SK-N-MC (cell line): ENCODE measurements around the gene VSIG10L2.

Experiments used
- DNase-seq: peaks from one replicate; pipeline ENCODE4 v3.0.0-alpha.2; 2011; ENCODE audit warnings: low read depth, low spot score
- H3K27ac ChIP-seq: fragments of 200-600 bp; sonication (generic); 2 replicates; pipeline ENCODE4 v1.5.1; 2016; ENCODE audit warnings: mixed run types
- H3K36me3 ChIP-seq: fragments of 200-600 bp; sonication (generic); 2 replicates; pipeline ENCODE4 v1.6.1; 2017; ENCODE audit warnings: antibody characterized with exemption, low read length, mixed read lengths; ENCODE audit not compliant: insufficient read depth
- H3K4me3 ChIP-seq: fragments of 200-600 bp; sonication (generic); 2 replicates; pipeline ENCODE4 v1.5.1; 2016
- H3K9ac ChIP-seq: fragments of 200-600 bp; sonication (generic); 2 replicates; pipeline ENCODE4 v1.8.0; 2017; ENCODE audit warnings: mixed run types, mixed read lengths; ENCODE audit not compliant: insufficient read length
- H3K9me3 ChIP-seq: fragments of 200-600 bp; sonication (generic); 2 replicates; pipeline ENCODE4 v1.6.1; 2017; ENCODE audit warnings: low read depth, mild to moderate bottlenecking, antibody characterized with exemption, low read length, moderate library complexity, mixed read lengths
- EZH2 ChIP-seq: fragments of 200-600 bp; sonication (generic); IDR thresholded peaks from one replicate; pipeline ENCODE4 v1.6.1; 2017; ENCODE audit warnings: antibody characterized with exemption
- FOXP2 ChIP-seq: optimal IDR thresholded peaks from 2 replicates; pipeline ENCODE3; 2011; ENCODE audit warnings: mild to moderate bottlenecking, moderate library complexity; ENCODE audit not compliant: insufficient read depth; ENCODE audit errors: extremely low read length, control extremely low read depth
- POLR2AphosphoS5 ChIP-seq: IDR thresholded peaks from 2 replicates; pipeline ENCODE4 v1.6.1; 2012; ENCODE audit warnings: mild to moderate bottlenecking, low read depth, low read length, borderline replicate concordance

VSIG10L2 gene

GRCh38 chr11:125959511-125959910, 13.7 kb downstream of the VSIG10L2 start:
- Histone ChIP-seq H3K36me3 (peaks cover 30% of the 10 kb centered on the region), H3K4me3 (no peak overlapping the region), H3K9me3 (no peaks in the 10 kb centered on the region), H3K27ac (no peak overlapping the region), H3K9ac (no peak overlapping the region)
- TF ChIP-seq EZH2, result no peak
- TF ChIP-seq FOXP2, result no peak
- no peak for TF ChIP-seq POLR2AphosphoS5
- DNase-seq, result no peak

GRCh38 chr11:125959931-125960330, 14.1 kb downstream of the VSIG10L2 start:
- H3K9me3 ChIP-seq, result no peaks in the 10 kb centered on the region

GRCh38 chr11:125960771-125961170, 14.9 kb downstream of the VSIG10L2 start:
- H3K36me3 ChIP-seq, result peaks cover 30% of the 10 kb centered on the region
- TF ChIP-seq POLR2AphosphoS5 (no peak), EZH2 (no peak), FOXP2 (no peak)

More at GRCh38 chr11:125959931-125960330, 14.1 kb downstream of the VSIG10L2 start:
- TF ChIP-seq FOXP2, result no peak
- no peak for TF ChIP-seq EZH2
- TF ChIP-seq POLR2AphosphoS5, result no peak
- Histone ChIP-seq H3K9ac (no peak overlapping the region), H3K27ac (no peak overlapping the region), H3K36me3 (peaks cover 30% of the 10 kb centered on the region), H3K4me3 (no peak overlapping the region)
- DNase-seq, result no peak

GRCh38 chr11:125967515-125967914, 21.7 kb downstream of the VSIG10L2 start:
- Histone ChIP-seq H3K36me3 (peaks cover 8% of the 10 kb centered on the region), H3K9me3 (no peaks in the 10 kb centered on the region), H3K9ac (no peak overlapping the region), H3K27ac (no peak overlapping the region), H3K4me3 (no peak overlapping the region)
- DNase-seq, result no peak
- TF ChIP-seq POLR2AphosphoS5 (no peak), FOXP2 (no peak), EZH2 (no peak)

More at GRCh38 chr11:125960771-125961170, 14.9 kb downstream of the VSIG10L2 start:
- Histone ChIP-seq H3K4me3 (no peak overlapping the region), H3K9ac (no peak overlapping the region), H3K9me3 (no peaks in the 10 kb centered on the region), H3K27ac (no peak overlapping the region)
- no peak for DNase-seq

GRCh38 chr11:125968354-125968753, 22.5 kb downstream of the VSIG10L2 start:
- TF ChIP-seq POLR2AphosphoS5 (no peak), EZH2 (no peak)
- DNase-seq, result no peak
- Histone ChIP-seq H3K4me3 (no peak overlapping the region), H3K9ac (no peak overlapping the region), H3K36me3 (peaks cover 2% of the 10 kb centered on the region), H3K27ac (no peak overlapping the region), H3K9me3 (no peaks in the 10 kb centered on the region)

- Histone ChIP-seq H3K9ac (no peak overlapping the region), H3K27ac (no peak overlapping the region), H3K9me3 (no peaks in the 10 kb centered on the region), H3K36me3 (no peaks in the 10 kb centered on the region), H3K4me3 (no peak overlapping the region)
- no peak for DNase-seq
- no peak for TF ChIP-seq EZH2
- no peak for TF ChIP-seq POLR2AphosphoS5
- no peak for TF ChIP-seq FOXP2
These were observed 25.8 kb downstream of the VSIG10L2 start for GRCh38 chr11:125971618-125972017.

GRCh38 chr11:125974284-125974683, 28.4 kb downstream of the VSIG10L2 start:
- peaks cover 5% of the 10 kb centered on the region; the same call in 1 of the 2 replicates for H3K36me3 ChIP-seq
- no peak overlapping the region for H3K27ac ChIP-seq
- no peak for DNase-seq
- H3K9ac ChIP-seq, result no peak overlapping the region
- no peak overlapping the region for H3K4me3 ChIP-seq
- no peaks in the 10 kb centered on the region for H3K9me3 ChIP-seq
- no peak for TF ChIP-seq FOXP2
- no peak for TF ChIP-seq EZH2
- no peak for TF ChIP-seq POLR2AphosphoS5

GRCh38 chr11:125975634-125976033, 29.8 kb downstream of the VSIG10L2 start:
- peaks cover 5% of the 10 kb centered on the region; the same call in 1 of the 2 replicates for H3K36me3 ChIP-seq
- H3K9me3 ChIP-seq, result no peaks in the 10 kb centered on the region
- no peak overlapping the region for H3K9ac ChIP-seq
- no peak overlapping the region for H3K4me3 ChIP-seq
- DNase-seq, result no peak
- no peak overlapping the region for H3K27ac ChIP-seq
- TF ChIP-seq EZH2, result no peak
- no peak for TF ChIP-seq POLR2AphosphoS5
- TF ChIP-seq FOXP2, result no peak

GRCh38 chr11:125976156-125976555, 30.3 kb downstream of the VSIG10L2 start:
- Histone ChIP-seq H3K36me3 (peaks cover 11% of the 10 kb centered on the region; the same call in 1 of the 2 replicates), H3K9me3 (no peaks in the 10 kb centered on the region), H3K4me3 (no peak overlapping the region), H3K9ac (no peak overlapping the region), H3K27ac (no peak overlapping the region)
- TF ChIP-seq FOXP2 (no peak), POLR2AphosphoS5 (no peak), EZH2 (no peak)
- DNase-seq, result no peak
